SK-N-SH (cell line): ENCODE measurements around the gene BTLA.

Experiments
- CTCF ChIP-seq: fragments of 200-600 bp; sonication (generic); IDR thresholded peaks from 2 replicates; pipeline ENCODE4 v1.6.1; 2017; ENCODE audit warnings: antibody characterized with exemption, mild to moderate bottlenecking, moderate library complexity
- EZH2phosphoT487 ChIP-seq: fragments of 200-600 bp; sonication (generic); IDR thresholded peaks from 2 replicates; pipeline ENCODE4 v1.6.1; 2017; ENCODE audit warnings: low read depth, mixed run types, mild to moderate bottlenecking, antibody characterized with exemption, moderate library complexity, borderline replicate concordance
- REST ChIP-seq: IDR thresholded peaks from 2 replicates; pipeline ENCODE4 v1.6.1; 2012; ENCODE audit warnings: mild to moderate bottlenecking, low read depth, low read length, moderate library complexity
- SMC3 ChIP-seq: IDR thresholded peaks from 2 replicates; pipeline ENCODE4 v1.6.1; 2012; ENCODE audit warnings: low read depth, low read length, improper control_type of control experiment

DNA sequence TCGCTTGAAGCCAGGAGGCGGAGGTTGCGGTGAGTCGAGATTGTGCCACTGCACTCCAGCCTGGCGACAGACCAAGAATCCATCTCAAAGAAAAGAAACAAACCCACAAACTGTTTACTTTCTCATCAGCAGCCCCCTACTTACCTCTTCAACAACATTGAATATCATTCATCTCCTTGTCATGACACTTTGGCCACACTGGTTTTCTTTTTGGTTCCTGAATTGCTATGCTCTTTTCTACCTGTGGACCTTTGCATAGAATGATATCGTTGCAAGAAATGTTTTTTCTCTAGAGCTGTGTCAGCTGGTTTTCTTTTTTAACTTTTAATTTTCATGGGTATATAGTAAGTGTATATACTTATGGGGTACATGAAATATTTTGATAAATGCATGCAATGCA is 83.9 kb downstream of the BTLA start:
- TF ChIP-seq CTCF (no peak), SMC3 (no peak), EZH2phosphoT487 (no peak), REST (no peak)
